ENCODE results near the gene PDZD2.

- no peak for TF ChIP-seq CTCF (IDR thresholded peaks at IDR 0.05)
- no peak for TF ChIP-seq POLR2A (IDR thresholded peaks at IDR 0.05)
Observed at GRCh38 chr5:32000731-32001130, 361.8 kb downstream of the PDZD2 start.

Measured in heart left ventricle (tissue), 13 donors.